Neural cell (in vitro differentiated cells): ENCODE measurements around the gene HSPB7.

Source experiments
- CTCF ChIP-seq: fragments of 450-650 bp; IDR thresholded peaks from 2 replicates; pipeline ENCODE4 v1.5.1; 2014; ENCODE audit warnings: antibody characterized with exemption, mild to moderate bottlenecking, moderate library complexity; ENCODE audit not compliant: poor library complexity, severe bottlenecking
- EP300 ChIP-seq: fragments of 450-650 bp; conservative IDR thresholded peaks from 2 replicates; pipeline ENCODE4 v1.6.1; 2014; ENCODE audit warnings: antibody characterized with exemption, mild to moderate bottlenecking, moderate library complexity; ENCODE audit not compliant: poor library complexity, severe bottlenecking

DNA sequence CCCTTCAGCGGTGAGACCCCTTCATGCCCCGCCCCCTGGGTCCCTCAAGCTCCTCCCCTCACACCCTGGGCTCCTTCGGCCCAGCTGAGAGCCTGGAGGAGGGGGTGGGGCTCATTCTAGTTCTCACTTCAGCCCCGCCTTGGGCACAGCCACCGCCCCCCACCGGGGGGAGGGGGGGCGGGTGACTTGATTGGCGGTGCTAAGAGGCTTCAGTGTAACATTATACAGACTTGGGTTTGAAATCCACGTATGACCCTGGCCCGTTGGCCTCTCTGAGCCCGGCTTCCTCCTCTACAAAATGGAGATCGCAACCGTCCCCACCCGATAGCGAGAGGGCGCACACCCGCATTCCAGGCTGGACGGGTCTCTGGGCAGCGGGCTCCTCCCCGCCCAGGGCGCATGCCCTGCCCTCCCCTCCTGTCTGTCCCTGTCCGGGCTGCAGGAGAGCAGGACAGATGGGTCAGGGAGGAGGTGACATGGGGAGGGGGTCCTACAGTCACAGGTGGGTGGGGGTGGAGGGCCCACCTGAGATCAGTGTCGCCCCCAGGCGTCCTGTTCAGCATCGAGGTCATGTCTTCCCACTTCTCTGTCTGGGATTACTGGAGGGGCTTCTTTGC is 30.8 kb upstream of the HSPB7 start:
- TF ChIP-seq EP300, result no peak
- no peak for TF ChIP-seq CTCF
